GM19397 (cell line): Measurements from ENCODE around the gene HPGD.

ENCODE experiments used
- ATAC-seq: cut with Tn5 transposase; IDR thresholded peaks from one replicate; pipeline ENCODE4 v1.9.1; 2021; ENCODE audit warnings: mild to moderate bottlenecking, moderate library complexity; ENCODE audit not compliant: unreplicated experiment

Gene HPGD

DNA sequence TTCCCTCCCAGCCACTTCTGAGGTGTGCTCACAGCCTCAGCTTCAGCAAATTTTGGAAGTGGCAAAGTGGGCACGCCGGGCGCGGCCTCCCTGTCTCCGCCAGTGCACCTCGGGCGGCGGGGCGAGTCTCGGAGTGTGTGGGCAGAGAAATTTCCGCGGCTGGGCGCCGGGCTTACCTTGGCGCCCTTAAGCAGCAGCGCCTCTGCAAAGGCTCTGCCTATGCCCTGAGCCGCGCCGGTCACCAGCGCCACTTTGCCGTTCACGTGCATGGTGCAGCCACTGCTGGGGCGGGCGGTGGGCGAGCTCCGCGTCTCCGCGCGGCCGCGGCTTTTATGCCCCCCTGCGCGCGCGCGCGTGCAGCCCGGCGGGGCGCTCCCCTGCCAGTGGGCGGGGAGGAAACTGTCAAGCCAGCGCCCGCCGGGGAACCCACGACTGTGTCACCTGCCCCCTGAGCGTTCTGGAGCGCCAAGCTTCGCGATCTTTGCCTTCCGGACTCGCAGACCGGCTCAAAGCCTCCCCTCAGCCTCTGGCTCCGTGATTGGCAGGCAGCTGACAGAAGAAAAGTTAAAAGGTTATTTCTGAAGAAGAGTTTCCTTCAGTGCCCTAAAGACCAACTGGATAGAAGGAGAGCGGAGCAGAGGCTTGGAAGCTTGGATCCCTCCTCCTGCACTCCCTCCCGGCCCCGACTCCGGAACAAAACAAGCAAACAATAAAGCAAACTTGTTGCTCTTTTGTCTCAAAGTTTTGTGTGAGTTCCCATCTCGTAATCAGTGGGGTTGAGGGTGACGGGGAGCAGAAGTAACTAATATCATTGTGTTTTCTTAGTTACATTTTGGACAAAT, at the start of gene HPGD:
Gene HPGD, minus strand, starts transcription at position 306 of the 842 bp plus-strand sequence. Its CDS starts 37 bp downstream, at position 269.
- ATAC-seq: peak; percentile 72

DNA sequence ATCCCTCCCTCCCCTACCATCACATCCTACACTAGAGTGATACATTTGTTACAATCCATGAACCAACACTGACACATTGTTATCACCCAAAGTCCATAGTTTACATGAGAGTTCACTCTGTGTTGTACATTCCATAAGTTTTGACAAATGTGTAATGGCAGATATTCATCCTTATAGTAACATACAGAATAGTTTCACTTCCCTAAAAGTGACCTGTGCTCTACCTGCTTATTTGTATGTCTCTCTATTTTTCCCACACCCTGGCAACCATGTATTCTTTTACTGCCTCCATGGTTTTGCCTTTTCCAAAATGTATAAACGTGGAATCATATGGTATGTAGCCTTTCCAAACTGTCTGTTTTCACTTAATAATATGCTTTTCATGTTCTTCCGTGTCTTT, 42.2 kb upstream of the HPGD start:
- no peak for ATAC-seq

DNA sequence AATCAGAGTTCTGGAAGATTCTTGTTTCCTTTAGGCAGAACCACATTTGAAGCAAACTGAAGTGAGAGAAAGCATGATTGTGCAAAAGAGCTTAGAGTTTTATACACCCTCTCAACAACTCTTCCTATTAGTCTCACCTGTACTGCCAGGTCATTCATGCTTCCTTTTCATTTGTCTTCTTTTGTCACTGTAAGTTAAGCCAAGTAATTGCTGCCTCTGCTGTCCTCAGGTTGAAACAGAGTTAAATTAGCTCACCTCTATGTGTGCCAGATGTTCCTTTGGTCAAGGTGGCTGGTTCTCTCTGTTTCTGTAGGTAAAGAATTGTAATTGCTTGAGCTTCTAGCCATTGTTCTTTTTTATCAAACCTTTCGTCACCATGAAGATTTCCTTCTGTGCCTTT, 41.1 kb upstream of the HPGD start:
- ATAC-seq: no peak

DNA sequence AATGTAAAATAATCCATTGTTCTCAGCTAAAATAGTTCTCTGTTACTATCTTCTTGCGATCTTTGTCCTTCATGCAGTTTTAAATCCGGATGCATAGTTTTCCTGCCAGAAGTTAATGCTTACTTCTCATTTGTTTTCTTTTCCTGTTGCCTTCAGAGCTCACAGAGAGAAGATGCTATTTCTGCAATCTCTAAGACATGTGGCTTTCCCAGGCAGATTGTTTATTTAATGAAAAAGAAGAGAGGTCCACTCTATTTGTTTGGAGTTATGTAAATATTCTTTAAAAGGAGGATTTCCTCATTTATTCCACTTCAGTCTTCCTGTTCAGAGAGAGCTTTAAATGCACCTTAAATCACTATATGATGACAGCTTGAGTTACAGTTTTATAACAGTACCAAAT, 39.3 kb upstream of the HPGD start:
- no peak for ATAC-seq

DNA sequence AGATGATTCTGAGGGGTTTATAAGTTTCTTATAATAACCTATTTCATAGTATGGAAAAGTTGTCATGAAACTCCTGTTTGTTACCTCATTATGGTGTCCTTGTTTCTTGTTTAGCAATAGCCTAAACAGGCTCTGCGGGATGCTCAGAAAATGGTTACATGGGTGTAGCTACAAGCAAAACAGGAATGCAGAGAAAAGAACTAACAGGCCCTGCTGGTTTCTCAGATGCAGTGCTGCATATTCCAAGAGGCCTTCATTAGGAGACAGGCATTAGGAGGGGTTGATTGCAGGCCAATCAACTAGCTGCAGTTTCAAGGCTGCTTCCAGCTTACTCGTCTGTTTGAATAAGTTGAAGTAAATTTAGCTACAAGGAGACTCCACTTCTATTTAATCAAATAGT, 37.6 kb upstream of the HPGD start:
- no peak for ATAC-seq

DNA sequence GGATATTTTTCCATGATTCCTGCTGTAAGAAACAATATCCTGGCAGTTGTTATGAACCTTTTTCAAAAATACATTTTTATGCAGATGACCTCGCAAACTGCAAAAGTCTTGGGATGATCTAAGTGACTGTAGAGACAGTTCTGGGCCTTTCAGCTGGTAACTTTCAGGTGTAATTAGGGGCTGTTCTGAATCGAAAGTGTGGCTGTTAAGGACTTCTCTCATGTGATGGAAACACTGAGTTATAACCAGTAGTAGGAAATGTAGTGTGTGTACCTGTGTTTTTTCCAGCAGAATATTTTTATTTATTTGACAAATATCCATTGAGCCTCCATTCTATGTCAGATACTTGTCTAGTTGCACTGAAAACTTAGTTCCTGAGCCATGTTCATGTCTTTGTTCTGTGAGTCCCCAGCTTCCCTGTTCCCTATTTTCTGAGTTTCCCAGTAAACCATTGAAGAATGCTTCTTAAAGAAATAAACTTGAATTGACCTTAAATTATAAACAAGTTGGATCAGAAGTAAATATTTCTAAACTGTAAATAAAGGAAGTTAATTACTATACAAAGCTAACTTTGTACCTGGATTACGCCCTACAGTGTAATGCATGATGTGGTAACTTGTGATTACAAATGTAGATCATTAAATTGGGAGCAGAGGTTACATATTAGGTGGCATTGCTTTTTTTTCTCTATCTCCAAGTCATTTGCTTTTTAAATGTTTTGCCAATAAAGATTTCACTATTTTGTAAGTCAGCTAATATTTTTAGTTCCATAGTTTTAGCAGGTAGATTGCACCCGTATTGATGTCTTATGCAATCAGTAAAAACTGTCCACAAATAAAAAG, 33.7 kb upstream of the HPGD start:
- no peak for ATAC-seq

DNA sequence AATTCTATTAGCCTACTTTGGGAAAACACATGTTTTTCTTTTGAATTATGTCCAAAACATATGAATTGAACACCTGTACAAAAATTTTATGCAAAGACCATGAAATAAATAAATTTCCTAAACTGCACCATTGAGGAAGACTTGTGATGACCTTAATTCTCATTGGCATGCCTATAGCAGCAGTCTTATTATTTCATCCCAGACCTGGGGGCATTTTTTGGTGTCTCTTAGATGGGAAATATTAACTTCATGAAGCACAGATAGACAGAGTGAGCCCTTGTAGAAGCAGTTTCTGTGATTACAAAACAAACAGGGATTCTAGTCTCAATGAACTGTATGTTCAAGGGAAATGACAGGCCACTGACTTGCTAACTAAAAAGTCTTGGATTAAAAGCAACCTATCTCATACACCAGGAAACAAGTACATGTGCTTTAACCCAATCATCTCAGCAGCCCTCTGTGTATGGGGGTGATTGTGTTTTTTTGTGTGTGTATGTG, 32.0 kb upstream of the HPGD start:
- no peak for ATAC-seq

DNA sequence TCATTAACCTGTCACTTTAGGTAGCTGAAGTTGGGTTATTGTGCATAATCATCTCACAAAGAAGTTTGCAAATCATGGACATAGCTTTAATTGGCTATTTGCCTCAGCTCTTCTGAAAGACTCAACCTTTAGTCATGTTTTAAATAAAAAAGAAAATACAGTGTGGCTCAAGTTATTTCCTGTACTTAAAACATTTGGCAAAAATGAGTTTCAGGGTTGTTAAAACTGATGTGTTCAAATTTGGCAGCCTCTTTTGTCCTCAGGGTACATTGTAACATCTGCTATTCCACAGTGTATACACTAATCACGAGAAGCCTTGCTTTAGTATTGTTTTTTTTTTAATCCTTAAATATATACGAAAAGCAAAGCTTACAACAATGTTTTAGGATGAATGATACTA, 31.5 kb upstream of the HPGD start:
- ATAC-seq: no peak

DNA sequence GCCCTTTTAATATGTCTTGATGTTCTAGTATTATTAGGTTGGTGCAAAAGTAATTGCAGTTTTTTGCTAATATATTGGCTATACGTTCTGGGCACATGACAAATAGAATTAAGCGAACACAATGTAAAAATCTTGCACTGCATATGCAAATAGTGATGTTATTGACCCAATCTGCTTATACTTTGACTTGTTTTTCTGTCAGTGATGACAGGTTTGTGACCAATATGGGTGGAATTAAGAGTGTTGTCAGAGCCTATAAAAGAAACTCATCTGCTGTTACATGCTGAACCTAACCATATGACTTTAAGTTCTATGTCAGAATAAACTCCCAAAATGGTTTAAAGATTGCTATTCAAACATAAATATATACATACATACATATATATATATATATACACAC, 30.7 kb upstream of the HPGD start:
- no peak for ATAC-seq

DNA sequence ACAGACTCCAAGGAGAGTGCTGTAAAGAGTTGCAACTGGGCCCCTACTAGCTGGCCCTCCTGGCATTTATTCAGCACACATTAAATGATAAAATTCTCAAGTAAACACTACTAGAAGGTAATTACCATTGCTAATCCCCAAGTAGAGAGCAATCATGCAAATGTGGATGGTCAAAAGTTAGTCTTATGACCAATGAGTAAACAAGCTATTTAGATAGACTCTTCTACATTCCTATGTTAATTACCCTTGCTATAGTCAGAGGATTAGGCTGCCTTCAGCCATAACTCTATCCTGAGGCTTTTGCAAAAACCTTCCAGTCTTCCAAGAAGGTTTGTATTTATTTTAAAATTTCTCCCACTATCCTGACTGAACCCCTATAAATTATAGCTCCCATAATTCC, 28.3 kb upstream of the HPGD start:
- ATAC-seq: no peak

DNA sequence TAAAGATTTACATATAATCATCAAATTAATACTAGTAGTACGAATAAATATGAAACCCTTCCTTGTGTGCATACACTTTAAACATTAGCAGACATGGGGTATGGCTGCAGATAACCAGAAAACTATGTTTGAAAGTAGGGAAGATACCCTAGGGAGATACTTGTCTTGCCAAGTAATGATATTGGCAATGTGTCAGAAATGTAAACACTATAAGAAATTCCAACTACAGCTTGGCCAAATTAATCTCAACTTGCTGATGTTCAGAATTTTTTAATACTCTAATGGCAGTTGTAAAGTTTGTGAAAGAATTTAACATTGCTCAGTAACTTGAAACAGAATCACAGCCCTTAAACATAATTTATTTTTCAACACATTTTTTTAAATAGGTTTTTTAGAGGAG, 27.4 kb upstream of the HPGD start:
- ATAC-seq: no peak

DNA sequence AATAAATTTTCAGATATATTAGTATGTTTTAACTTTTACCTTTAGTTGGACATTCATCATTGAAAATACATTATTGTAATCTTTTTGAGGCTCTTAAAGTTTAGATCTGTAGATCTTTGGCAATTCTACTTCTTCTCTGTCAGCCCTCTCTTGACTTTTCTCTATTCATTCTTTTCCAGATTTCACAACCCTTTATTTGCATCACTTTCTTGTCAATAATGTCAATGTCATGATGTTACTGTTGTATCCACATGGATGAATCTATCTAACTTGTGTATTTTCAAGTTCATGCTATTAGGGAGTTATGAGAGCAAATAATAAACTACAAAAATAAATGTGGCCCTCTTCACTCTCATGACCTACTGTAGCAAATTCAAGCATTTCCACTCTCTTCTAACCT, 23.0 kb upstream of the HPGD start:
- ATAC-seq: no peak

DNA sequence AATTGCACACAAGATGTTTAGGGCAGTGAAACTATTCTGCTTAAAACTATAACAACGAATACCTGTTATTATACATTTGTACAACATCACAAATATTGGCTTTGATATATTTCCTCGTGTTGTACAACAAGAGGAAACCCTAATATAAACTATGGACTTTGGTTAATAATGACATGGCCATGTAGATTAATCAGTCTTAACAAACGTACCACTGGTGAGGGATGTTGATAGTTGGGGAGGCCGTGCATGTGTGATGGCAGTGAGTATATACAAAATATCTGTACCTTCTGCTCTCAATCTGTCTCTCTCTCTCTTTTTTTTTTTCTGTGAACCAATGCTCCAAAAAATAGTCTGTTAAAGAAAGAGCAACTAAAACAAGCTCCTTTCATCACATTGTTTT, 22.2 kb upstream of the HPGD start:
- ATAC-seq: no peak

DNA sequence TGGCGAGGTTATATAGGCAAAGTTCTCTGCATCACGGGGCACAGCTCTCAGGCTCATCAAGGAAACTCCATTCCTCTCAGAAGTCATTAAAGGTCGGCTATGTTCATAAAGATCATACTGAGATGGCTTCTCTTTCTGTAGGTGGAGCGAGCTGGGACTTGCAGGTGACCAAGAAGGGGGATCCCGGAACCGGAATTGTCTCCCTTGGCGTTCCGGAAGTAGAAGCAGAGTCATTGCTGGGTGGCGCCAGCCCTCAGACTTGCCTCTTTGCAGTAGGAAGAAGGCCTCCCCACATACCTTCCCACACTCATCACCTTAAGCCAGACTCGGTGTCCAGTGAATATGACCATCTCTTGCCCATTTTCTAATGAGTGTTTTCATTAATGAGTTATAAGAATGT, 17.9 kb upstream of the HPGD start:
- no peak for ATAC-seq

DNA sequence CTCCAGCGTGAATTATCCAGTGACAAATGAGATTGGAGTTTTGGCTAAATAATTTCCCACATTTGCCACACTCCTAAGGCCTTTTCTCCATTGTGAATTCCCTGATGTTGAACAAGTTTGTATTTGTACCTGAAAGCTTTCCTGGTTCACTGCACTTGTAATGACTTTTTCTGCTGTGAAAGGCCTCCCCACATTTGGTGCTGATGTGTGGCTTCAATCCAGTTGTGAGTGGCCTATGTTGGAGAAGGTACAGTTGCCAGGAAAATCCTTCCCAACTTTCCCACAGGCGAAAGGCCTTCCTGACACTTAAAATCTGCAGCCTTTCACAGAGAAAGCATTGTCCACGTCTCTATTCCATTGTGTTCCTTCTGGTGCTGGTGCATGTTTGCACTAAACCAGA, 17.3 kb upstream of the HPGD start:
- no peak for ATAC-seq

DNA sequence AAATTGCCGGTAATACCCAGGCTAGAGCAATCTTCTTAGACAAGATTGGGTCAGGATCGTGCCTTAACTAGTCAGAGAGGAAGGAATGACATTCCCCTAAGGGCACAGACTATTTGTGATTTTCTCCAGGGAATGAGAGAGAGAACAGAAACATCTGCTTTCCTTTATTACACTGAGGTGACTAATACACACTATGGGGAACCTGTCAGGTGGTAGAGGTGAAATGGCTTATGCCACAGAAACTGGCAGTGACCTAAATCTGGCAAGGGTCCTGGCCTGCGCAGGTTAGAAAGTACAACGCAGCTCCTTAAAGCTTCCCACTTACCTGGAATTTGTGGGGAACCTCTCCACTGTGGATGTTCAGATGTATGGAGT, 16.6 kb upstream of the HPGD start:
- ATAC-seq: no peak

DNA sequence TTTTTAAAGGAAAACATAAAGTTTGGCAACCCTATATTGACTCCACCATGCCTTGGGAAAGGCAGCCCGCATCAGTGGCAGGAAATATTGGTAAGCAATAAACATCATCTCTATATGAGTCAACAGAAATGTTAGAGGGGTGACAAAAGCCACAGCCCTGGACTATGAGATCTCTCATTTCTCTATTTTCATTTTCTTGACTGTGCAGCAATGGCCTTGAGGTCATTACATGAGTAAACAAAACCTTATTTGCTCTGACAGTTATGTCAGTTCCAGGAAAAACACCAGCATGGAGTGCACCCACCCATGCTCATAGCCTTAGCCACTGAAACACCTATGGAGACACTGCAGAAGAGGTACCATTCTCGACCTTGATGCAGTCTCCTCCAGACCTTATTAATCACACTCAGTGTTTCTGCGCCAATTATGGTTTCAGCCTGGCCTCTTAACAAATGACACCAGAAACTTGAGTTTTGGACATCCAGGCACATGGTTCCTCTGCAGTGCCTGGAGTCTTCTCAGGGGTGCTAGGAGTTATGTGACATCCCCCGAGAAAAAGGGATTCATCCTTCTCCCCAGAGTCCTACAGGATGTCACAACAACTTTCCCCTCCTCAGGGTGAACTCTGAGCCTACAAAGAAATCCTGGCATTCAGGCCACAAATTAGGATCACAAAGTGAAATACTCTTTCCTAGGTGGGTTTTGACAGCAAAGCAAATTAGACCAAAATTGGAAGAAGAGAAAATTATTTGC, 16.0 kb upstream of the HPGD start:
- peak; percentile 96 for ATAC-seq

DNA sequence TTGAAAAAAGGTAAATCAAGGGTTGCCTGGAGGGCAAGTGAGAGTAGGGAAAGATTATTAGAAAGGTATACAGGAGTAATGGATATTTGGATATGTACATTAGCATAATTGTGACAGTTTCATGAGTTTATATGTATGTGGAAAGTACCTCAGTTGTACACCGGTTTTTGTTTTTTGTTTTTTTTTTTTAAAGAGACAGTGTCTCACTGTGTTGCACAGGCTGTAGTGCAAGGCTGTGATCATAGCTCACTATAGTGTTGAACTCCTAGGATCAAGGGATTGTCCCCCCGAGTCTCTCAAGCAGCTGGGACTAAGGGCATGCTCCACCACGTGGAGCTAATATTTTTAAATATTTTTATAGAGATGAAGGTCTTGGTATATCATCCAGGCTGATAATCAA, 15.3 kb upstream of the HPGD start:
- ATAC-seq: peak; percentile 12

DNA sequence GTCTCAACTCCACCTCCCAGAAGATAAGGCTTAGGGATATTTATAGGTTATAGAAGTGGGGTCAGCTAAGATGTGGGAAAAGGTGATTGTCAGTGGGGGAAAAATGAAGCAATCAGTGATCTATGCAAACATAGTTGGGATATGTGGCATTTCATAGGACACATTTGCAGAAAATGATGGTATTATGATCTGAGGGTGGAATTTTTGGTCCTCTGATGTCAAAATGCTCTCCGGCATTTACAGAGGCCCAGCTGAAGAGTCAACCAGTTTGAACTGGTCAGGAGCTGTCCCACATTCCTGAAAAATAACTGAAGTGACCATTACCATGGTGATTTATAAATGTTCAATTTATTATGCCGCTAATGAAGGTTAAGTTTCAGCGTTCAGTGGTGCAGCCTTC, 12.2 kb upstream of the HPGD start:
- no peak for ATAC-seq

DNA sequence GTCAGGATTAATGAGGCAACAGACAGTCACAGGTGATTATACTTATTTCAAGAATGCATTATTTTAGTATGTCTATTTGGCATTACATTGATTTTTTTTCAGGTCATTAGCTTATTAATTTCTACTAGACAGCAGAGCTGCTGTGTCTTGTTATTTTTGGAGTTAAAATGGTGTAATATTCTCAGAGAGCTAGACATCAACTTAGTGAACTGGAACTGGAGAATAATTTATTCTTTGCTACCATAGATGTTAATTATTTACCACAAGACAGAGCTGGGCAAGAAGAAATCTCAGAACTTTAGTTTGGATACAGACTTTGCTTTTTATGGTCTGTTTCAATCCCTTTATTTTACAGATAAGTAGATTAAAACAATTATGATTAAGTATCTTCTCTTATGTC, 10.2 kb upstream of the HPGD start:
- no peak for ATAC-seq

DNA sequence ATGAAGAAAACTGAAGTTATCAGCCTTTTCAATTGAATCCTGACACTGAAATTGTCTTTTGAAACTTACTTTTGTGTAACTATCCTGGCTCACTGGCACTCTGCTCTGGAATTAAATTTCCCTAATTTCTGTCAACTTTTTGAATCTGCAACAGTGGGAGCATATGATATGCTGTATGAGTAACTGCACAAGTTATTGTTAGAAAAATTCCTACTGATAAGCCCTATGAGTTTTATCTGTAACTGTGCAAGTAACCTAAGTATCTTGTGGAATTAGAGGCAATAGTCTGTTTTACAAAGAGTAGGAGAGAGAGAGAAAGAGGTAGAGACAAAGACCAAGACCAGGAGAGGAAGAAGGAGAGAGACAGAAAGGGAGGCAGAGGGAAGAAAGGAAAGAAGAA, 9.2 kb upstream of the HPGD start:
- ATAC-seq: no peak
